ENCODE results near the gene DYTN.

Gene DYTN

GRCh38 chr2:206698811-206699210, 19.4 kb downstream of the DYTN start:
- DNase-seq (ENCODE audit: insufficient read length, low spot score) (no peak), FAIRE-seq (no peak)
- no peak for TF ChIP-seq CTCF (IDR thresholded peaks at IDR 0.05; ENCODE audit: insufficient read depth, missing control alignments)

GRCh38 chr2:206696910-206697309, 21.3 kb downstream of the DYTN start:
- no peak for TF ChIP-seq CTCF (IDR thresholded peaks at IDR 0.05; ENCODE audit: insufficient read depth, missing control alignments)
- DNase-seq (ENCODE audit: insufficient read length, low spot score) (no peak), FAIRE-seq (no peak)

GRCh38 chr2:206693399-206694137, 24.6 kb downstream of the DYTN start:
- FAIRE-seq (peak; percentile 91), DNase-seq (ENCODE audit: insufficient read length, low spot score) (peak; percentile 20)
- TF ChIP-seq CTCF (IDR thresholded peaks at IDR 0.05; ENCODE audit: insufficient read depth, missing control alignments) = peak; percentile 79

- FAIRE-seq (no peak), DNase-seq (ENCODE audit: insufficient read length, low spot score) (no peak)
- no peak for TF ChIP-seq CTCF (IDR thresholded peaks at IDR 0.05; ENCODE audit: insufficient read depth, missing control alignments)
These were observed 25.2 kb downstream of the DYTN start for GRCh38 chr2:206692971-206693370.

- no peak for TF ChIP-seq CTCF (IDR thresholded peaks at IDR 0.05; ENCODE audit: insufficient read depth, missing control alignments)
- FAIRE-seq (no peak), DNase-seq (ENCODE audit: insufficient read length, low spot score) (no peak)
These were observed 29.2 kb downstream of the DYTN start for GRCh38 chr2:206688990-206689389.

GRCh38 chr2:206688453-206688852, 29.7 kb downstream of the DYTN start:
- TF ChIP-seq CTCF (IDR thresholded peaks at IDR 0.05; ENCODE audit: insufficient read depth, missing control alignments) = no peak
- DNase-seq (ENCODE audit: insufficient read length, low spot score) = no peak
- FAIRE-seq = no peak

- DNase-seq (ENCODE audit: insufficient read length, low spot score) = no peak
- FAIRE-seq = no peak
- TF ChIP-seq CTCF (IDR thresholded peaks at IDR 0.05; ENCODE audit: insufficient read depth, missing control alignments) = no peak
These were observed 34.6 kb downstream of the DYTN start for GRCh38 chr2:206683546-206683945.
